Naive thymus-derived CD4-positive, alpha-beta T cell (primary cell): ENCODE data around the gene SLC49A3. TPM values are rescaled to one million over a fixed set of nuclear protein-coding genes. Genes with fewer than 3 reads are reported as not detected.

Source experiments
- ATAC-seq: fragments of 150-1000 bp; cut with Tn5 transposase; 2 replicates; pipeline ENCODE4 v1.10.0; 2021; ENCODE audit warnings: mild to moderate bottlenecking, moderate library complexity
- CTCF ChIA-PET: fragments of 350-600 bp; sonication (Branson Sonifier 250); formaldehyde crosslinking; loops from one replicate; lab custom pipeline; 2021; ENCODE audit warnings: antibody characterized with exemption; lab: Charles Lee
- POLR2A ChIA-PET: fragments of 350-600 bp; sonication (Branson Sonifier 250); formaldehyde crosslinking; loops from one replicate; lab custom pipeline; 2021; ENCODE audit warnings: antibody characterized with exemption, inconsistent platforms; lab: Charles Lee
- DNase-seq, 9 donors: peaks; one replicate each; pipeline versions ENCODE4 v3.0.0 to v3.0.0-alpha.2; 2020 to 2022; ENCODE audit warnings: mixed read lengths in 1 of 9
- H3K27ac ChIP-seq: one replicate; pipeline ENCODE4 v1.7.0; 2013; ENCODE audit warnings: mild to moderate bottlenecking, low read depth, low read length, moderate library complexity
- H3K27me3 ChIP-seq, 2 donors: one replicate each; pipeline ENCODE4 v1.7.0; 2013; ENCODE audit warnings: low read length in 2 of 2, mild to moderate bottlenecking in 2 of 2, moderate library complexity in 2 of 2; ENCODE audit not compliant: control insufficient read depth in 2 of 2, insufficient read depth in 2 of 2
- H3K36me3 ChIP-seq, 3 experiments: 1 replicate in 2 of 3; 2 replicates in 1 of 3; pipeline ENCODE4 v1.7.0; 2013; ENCODE audit warnings: low read length in 3 of 3, mild to moderate bottlenecking in 3 of 3, moderate library complexity in 1 of 3; ENCODE audit not compliant: insufficient read depth in 3 of 3, control insufficient read depth in 2 of 3
- H3K4me1 ChIP-seq, 2 donors: one replicate each; pipeline ENCODE4 v1.7.0; 2013; ENCODE audit warnings: low read length in 2 of 2, mild to moderate bottlenecking in 2 of 2, moderate library complexity in 1 of 2; ENCODE audit not compliant: control insufficient read depth in 2 of 2, insufficient read depth in 2 of 2
- H3K4me3 ChIP-seq: 2 replicates; pipeline ENCODE4 v1.7.0; 2013; ENCODE audit warnings: mild to moderate bottlenecking, low read length
- H3K9me3 ChIP-seq, 3 experiments: 1 replicate in 2 of 3; 2 replicates in 1 of 3; pipeline ENCODE4 v1.7.0; 2013; ENCODE audit warnings: low read length in 3 of 3; ENCODE audit not compliant: control insufficient read depth in 2 of 3
- H3K27ac Mint-ChIP-seq, 9 donors: one replicate each; pipeline ENCODE4 v1.8.0; 2020 to 2022; ENCODE audit warnings: mixed read lengths in 9 of 9, mild to moderate bottlenecking in 8 of 9, moderate library complexity in 5 of 9, inconsistent platforms in 2 of 9
- H3K27me3 Mint-ChIP-seq, 5 donors: one replicate each; pipeline ENCODE4 v1.8.0; 2021 to 2022; ENCODE audit warnings: mixed read lengths in 5 of 5, mild to moderate bottlenecking in 1 of 5
- H3K36me3 Mint-ChIP-seq, 5 donors: one replicate each; pipeline ENCODE4 v1.8.0; 2020 to 2022; ENCODE audit warnings: mixed read lengths in 5 of 5, mild to moderate bottlenecking in 3 of 5, inconsistent platforms in 1 of 5
- H3K4me1 Mint-ChIP-seq, 7 donors: one replicate each; pipeline ENCODE4 v1.8.0; 2020 to 2022; ENCODE audit warnings: mixed read lengths in 7 of 7, mild to moderate bottlenecking in 3 of 7, inconsistent platforms in 1 of 7
- H3K4me3 Mint-ChIP-seq, 10 donors: one replicate each; pipeline ENCODE4 v1.8.0; 2020 to 2022; ENCODE audit warnings: mild to moderate bottlenecking in 10 of 10, mixed read lengths in 10 of 10, moderate library complexity in 6 of 10, inconsistent platforms in 2 of 10
- H3K9me3 Mint-ChIP-seq, 11 donors: one replicate each; pipeline ENCODE4 v1.8.0; 2020 to 2022; ENCODE audit warnings: mixed read lengths in 11 of 11, mild to moderate bottlenecking in 4 of 11, inconsistent platforms in 1 of 11, moderate library complexity in 1 of 11
- intact Hi-C, 2 donors: fragments of 100-400 bp; cut with micrococcal nuclease; formaldehyde crosslinking; loops; one replicate each; pipeline ENCODE4 v1.15.1; 2023
- polyA plus RNA-seq, 2 donors: library from polyadenylated mRNA; unstranded; fragments of 300-500 nt; fragmentation: Illumina TruSeq; gene quantifications; one replicate each; pipeline ENCODE4 v1.2.3, GENCODE V29; 2021
- total RNA-seq, 6 experiments: library from RNA in 5 of 6; stranded (reverse) in 5 of 6; gene quantifications; 1 replicate in 5 of 6; 2 replicates in 1 of 6; pipeline ENCODE4 v1.2.3 and lab custom pipeline; 2021 to 2026

Gene SLC49A3
- total and polyA plus RNA-seq, 7 experiments from 2014 or later, result 0.80 to 9.4 (median 0.92) TPM; not detected in 2

DNA sequence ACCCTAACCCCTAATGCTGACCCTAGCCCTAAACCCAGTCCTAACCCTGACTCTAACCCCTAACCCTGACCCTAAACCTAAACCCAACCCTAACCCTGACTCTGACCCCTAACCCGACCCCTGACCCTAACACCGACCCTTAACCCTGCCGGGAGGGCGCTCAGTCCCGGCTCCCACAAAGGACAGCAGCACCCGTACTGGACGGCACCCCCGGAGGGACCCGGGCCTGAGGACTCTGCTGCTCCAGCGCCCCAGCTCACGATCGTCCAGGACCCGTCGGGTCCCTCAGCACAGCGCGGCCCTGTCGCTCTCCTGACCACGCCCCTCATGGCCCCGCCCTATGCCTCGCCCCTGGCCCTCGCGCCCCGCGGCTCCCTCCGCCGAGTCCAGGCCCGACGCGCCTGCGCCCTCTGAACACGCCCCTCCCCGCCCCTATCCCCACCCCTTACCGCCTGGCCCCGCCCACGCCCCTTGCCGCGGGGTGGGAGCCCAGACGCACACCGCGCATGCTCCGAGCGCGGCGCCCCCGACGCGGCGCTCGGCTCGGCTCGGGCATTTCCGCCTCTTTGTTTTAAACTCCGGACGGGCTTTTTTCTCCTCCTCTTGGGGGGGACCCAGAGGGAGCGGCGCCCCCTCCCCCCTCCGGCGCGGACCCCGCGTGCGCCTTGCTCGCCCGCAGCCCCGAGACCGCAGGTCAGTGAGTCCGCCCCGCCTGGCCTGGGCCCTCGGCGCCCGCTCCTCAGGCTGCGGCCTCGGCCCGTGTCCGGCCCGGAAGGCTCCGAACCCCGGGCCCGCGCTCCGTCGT lies 16.5 kb upstream of the SLC49A3 start, which contains the start of gene PCGF3:
Gene PCGF3, plus strand, starts transcription at position 555 of the 805 bp plus-strand sequence. CDS start 27,849 bp downstream, outside the sequence.
- H3K4me3 Mint-ChIP-seq, result peak within 1 kb of the TSS; percentile 68 to 96 (median 83)
- Histone ChIP-seq H3K27me3 (no peaks in the 10 kb centered on the region), H3K4me1 (peaks cover 9 to 11% of the 10 kb centered on the region in 2 donors), H3K36me3 (no peaks in the 10 kb centered on the region), H3K27ac (peak within 1 kb of the TSS; percentile 96), H3K9me3 (no peaks in the 10 kb centered on the region), H3K4me3 (peak within 1 kb of the TSS; percentile 84)
- ChIA-PET CTCF (no interaction called here), POLR2A (no interaction called here)
- peaks cover 0 to 1% (median 0%) of the 10 kb centered on the region in 11 donors for H3K9me3 Mint-ChIP-seq
- peak; percentile 89 to 99 (median 92) for DNase-seq
- intact Hi-C loops, result loop anchor here (1.0 to 5.0 kb wide), 14 partner anchors 24 to 1832 kb away; partner anchors contain the start of genes ATP5ME (in 2 of the 2), MYL5 (in 2 of the 2), DGKQ (in 1 of the 2) and FAM193A (in 1 of the 2)
- H3K27ac Mint-ChIP-seq, result peak within 1 kb of the TSS; percentile 40 to 93 (median 59)
- ATAC-seq, result peak; percentile 99
- no peaks in the 10 kb centered on the region for H3K27me3 Mint-ChIP-seq
- peaks cover 21 to 30% (median 23%) of the 10 kb centered on the region in 7 donors for H3K4me1 Mint-ChIP-seq
- H3K36me3 Mint-ChIP-seq, result peaks cover 0 to 8% (median 0%) of the 10 kb centered on the region in 5 donors

DNA sequence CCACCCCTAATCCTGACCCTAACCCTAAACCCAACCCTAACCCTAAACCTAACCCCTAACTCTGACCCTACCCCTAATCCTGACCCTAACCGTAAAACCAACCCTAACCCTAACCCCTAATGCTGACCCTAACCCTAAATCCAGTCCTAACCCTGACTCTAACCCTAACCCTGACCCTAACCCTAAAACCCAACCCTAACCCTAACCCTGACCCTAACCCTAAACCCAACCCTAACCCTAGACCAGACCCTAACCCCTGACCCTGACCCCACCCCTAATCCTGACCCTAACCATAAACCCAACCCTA lies 16.0 kb upstream of the SLC49A3 start:
- Mint-ChIP-seq H3K9me3 (peaks cover 0 to 1% (median 0%) of the 10 kb centered on the region in 11 donors), H3K27me3 (no peaks in the 10 kb centered on the region), H3K36me3 (peaks cover 0 to 8% (median 0%) of the 10 kb centered on the region in 5 donors), H3K4me3 (peak overlapping the region; percentile 68 to 96 (median 83)), H3K4me1 (peaks cover 16 to 24% (median 19%) of the 10 kb centered on the region in 7 donors), H3K27ac (peak overlapping the region in 6 of 9 donors; percentile 40 to 93 (median 70))
- Histone ChIP-seq H3K27me3 (no peaks in the 10 kb centered on the region), H3K4me1 (peaks cover 9 to 11% of the 10 kb centered on the region in 2 donors), H3K4me3 (peak overlapping the region; percentile 84), H3K36me3 (no peaks in the 10 kb centered on the region), H3K27ac (peak overlapping the region; percentile 96), H3K9me3 (no peaks in the 10 kb centered on the region)
- ATAC-seq, result no peak
- POLR2A ChIA-PET, result no interaction called here
- intact Hi-C loops, result loop anchor here (1.0 to 5.0 kb wide), 14 partner anchors 24 to 1832 kb away; partner anchors contain the start of genes ATP5ME (in 2 of the 2), MYL5 (in 2 of the 2), DGKQ (in 1 of the 2) and FAM193A (in 1 of the 2)
- no peak for DNase-seq
- CTCF ChIA-PET, result no interaction called here

GRCh38 chr4:704198-704891 lies 15.4 kb upstream of the SLC49A3 start:
- ChIA-PET CTCF (no interaction called here), POLR2A (no interaction called here)
- H3K36me3 Mint-ChIP-seq, result peaks cover 0 to 8% (median 0%) of the 10 kb centered on the region in 5 donors
- Histone ChIP-seq H3K4me1 (peaks cover 9 to 11% of the 10 kb centered on the region in 2 donors), H3K36me3 (no peaks in the 10 kb centered on the region), H3K4me3 (no peak overlapping the region), H3K27me3 (no peaks in the 10 kb centered on the region), H3K27ac (no peak overlapping the region), H3K9me3 (no peaks in the 10 kb centered on the region)
- peaks cover 0 to 2% (median 0%) of the 10 kb centered on the region in 11 donors for H3K9me3 Mint-ChIP-seq
- no peaks in the 10 kb centered on the region for H3K27me3 Mint-ChIP-seq
- peaks cover 10 to 23% (median 18%) of the 10 kb centered on the region in 7 donors for H3K4me1 Mint-ChIP-seq
- H3K27ac Mint-ChIP-seq, result peak overlapping the region in 2 of 9 donors; percentile 51 to 55
- intact Hi-C loops, result loop anchor here (2.0 kb wide), 3 partner anchors 228 to 368 kb away; partner anchors contain the start of genes FGFRL1 (in 1 of the 2), GAK (in 1 of the 2), TMEM175 (in 1 of the 2) and ZNF141 (in 1 of the 2)
- H3K4me3 Mint-ChIP-seq, result peak overlapping the region in 6 of 10 donors; percentile 27 to 96 (median 76)
- no peak for ATAC-seq
- DNase-seq, result no peak

DNA sequence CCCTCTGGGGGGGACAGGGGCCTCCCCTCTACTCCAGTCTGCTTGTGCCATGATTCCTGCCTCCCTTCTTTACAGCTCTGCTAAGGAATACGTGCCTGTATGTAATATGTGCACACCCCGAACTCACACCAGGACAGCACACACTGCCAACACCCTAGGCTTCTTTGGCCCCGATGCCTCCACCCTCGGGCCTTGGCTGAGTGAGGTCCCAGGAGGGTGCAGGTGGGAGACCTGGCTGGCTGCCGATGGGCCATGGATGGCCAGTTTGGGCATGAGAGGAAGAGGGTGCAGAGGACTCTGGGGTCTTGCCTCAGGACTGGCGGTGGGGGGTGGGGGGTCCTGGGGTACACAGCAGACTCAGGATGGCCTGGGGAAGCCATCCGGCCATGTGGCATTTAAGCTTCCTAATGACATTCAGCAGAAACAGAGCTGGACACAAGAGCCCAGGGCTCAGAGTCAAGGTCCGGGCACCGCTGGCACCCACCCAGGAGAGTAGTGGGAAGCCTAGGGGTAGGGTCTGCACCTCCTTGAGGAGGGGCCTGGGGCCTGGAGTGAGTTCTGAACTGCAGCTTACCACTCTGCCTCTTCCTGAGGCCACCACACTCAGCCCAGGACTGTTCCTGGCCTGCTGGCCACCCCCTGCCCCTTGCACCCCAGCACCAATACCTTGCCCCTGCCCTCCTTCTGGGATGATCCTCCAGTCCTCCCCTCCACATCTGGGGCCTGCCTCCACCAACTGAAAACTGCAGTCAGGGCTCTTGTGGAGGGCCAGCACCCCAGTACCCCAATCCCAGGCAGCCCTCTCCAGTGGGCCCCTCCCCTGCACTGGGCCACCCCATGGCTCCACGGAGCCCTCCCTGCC lies 14.6 kb upstream of the SLC49A3 start:
- CTCF ChIA-PET, result no interaction called here
- ATAC-seq (no peak), DNase-seq (no peak)
- H3K4me3 ChIP-seq, result no peak overlapping the region
- H3K27me3 ChIP-seq, result no peaks in the 10 kb centered on the region
- no peaks in the 10 kb centered on the region for H3K36me3 ChIP-seq
- peaks cover 0 to 4% (median 0%) of the 10 kb centered on the region in 5 donors for H3K36me3 Mint-ChIP-seq
- no peak overlapping the region for H3K27ac ChIP-seq
- H3K9me3 ChIP-seq, result no peaks in the 10 kb centered on the region
- peaks cover 2 to 23% (median 10%) of the 10 kb centered on the region in 7 donors for H3K4me1 Mint-ChIP-seq
- POLR2A ChIA-PET, result no interaction called here
- H3K4me1 ChIP-seq, result peaks cover 8 to 9% of the 10 kb centered on the region in 2 donors
- no peak overlapping the region for H3K27ac Mint-ChIP-seq
- H3K9me3 Mint-ChIP-seq, result peaks cover 0 to 3% (median 0%) of the 10 kb centered on the region in 11 donors
- intact Hi-C loops, result loop anchor here (2.0 kb wide), 3 partner anchors 229 to 367 kb away; partner anchors contain the start of genes FGFRL1 (in 1 of the 2), GAK (in 1 of the 2), TMEM175 (in 1 of the 2) and ZNF141 (in 1 of the 2)
- H3K4me3 Mint-ChIP-seq, result peak overlapping the region in 1 of 10 donors; percentile 87
- no peaks in the 10 kb centered on the region for H3K27me3 Mint-ChIP-seq

DNA sequence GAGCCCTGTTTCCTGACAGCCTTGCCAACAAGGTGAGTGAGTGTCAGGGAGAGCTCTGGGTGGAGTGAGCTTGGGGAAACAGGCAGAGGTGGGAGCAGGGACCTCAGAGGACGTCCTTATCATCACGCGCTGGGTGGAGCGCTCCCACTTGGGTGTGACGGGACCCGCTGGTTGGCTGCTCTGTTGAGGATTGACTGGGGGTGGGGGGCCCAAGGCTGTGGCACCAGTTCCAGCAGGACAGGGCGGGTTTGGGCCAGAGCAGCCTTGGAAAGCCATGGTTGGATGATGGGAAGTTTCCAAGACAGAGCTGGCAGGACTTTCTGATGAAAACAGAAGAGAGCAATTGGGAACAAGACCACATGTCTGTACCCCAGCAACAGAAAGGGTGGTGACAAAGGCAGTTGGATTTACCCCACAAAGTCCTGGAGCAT lies 13.7 kb upstream of the SLC49A3 start:
- DNase-seq (no peak), ATAC-seq (no peak)
- POLR2A ChIA-PET, result no interaction called here
- Histone ChIP-seq H3K36me3 (no peaks in the 10 kb centered on the region), H3K9me3 (no peaks in the 10 kb centered on the region), H3K4me1 (peaks cover 5 to 9% of the 10 kb centered on the region in 2 donors), H3K4me3 (no peak overlapping the region), H3K27ac (no peak overlapping the region), H3K27me3 (no peaks in the 10 kb centered on the region)
- Mint-ChIP-seq H3K27ac (peak overlapping the region in 1 of 9 donors; percentile 60), H3K27me3 (no peaks in the 10 kb centered on the region), H3K9me3 (peaks cover 0 to 3% (median 0%) of the 10 kb centered on the region in 11 donors), H3K4me1 (peaks cover 0 to 22% (median 5%) of the 10 kb centered on the region in 7 donors), H3K36me3 (peaks cover 0 to 3% (median 0%) of the 10 kb centered on the region in 5 donors), H3K4me3 (peak overlapping the region in 2 of 10 donors; percentile 7 to 47)
- CTCF ChIA-PET, result no interaction called here
- intact Hi-C loops, result no loop called here
